Stimulated activated CD8-positive, alpha-beta memory T cell treated with anti-CD3 and anti-CD28 coated beads, Interleukin-12 subunit alpha, Interleukin-12 subunit beta, amount 100 ng/mL, for 4 hours (primary cell): ENCODE data around the gene AHNAK.
"Not testable (repeated sequence)": the region's sequence is repeated elsewhere in the genome, so short reads cannot be mapped to it uniquely, and the experiment has no call there.

Source experiments
- DNase-seq: peaks from one replicate; pipeline ENCODE4 v3.0.0-alpha.2; 2020; ENCODE audit warnings: low read depth

AHNAK gene

DNA sequence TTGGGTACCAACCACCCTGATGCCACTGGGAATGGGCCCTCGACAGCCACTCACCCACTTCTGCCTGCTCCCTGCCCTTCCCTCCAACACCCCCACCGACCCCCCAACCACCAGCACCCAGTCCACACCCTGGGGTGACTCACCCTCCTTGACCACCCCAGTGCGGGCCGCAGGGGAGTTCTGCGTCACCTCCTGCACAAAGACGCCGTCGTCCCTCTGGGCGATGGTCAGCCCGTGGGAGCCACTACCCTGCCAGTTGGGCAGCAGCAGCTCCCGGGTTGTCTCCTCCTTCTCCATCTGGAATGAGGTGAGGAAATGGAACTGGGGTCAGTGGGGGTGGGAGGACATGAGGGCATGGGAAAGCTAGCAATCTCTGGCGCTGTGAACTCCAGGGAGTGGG lies 10.8 kb downstream of the AHNAK start:
- DNase-seq, result no peak

DNA sequence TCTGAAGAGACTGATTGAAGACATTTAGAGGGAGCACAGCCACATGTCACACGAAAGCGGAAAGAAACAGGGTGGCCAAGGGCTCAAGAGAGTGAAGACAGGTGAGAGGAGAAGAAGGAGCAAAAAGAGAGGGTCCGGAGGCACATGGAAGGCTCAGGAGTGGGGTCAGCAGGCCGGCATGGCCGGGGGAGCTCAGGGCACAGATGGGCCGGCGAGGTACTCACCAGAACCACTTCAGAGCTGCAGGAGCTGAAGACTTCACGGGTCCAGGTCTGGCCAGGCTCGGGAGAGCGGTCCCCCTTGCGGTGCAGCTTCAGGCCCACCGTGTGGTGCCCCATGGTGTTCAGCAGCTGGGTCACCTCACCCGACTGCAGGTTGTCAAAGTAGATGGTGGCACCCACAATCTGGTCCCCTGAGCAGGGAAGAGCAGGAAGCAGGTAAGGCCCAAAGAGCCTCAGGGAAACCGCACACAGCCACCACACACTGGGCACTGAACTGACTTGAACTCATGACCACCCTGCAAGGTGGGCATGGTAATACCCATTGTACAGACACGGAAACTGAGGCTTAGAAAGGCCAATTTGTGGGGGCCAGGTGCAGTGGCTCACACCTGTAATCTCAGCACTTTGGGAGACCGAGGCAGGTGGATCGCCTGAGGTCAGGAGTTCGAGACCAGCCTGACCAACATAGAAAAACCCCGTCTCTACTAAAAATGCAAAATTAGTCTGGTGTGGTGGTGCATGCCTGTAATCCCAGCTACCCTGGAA lies 11.6 kb downstream of the AHNAK start:
- DNase-seq, result no peak

DNA sequence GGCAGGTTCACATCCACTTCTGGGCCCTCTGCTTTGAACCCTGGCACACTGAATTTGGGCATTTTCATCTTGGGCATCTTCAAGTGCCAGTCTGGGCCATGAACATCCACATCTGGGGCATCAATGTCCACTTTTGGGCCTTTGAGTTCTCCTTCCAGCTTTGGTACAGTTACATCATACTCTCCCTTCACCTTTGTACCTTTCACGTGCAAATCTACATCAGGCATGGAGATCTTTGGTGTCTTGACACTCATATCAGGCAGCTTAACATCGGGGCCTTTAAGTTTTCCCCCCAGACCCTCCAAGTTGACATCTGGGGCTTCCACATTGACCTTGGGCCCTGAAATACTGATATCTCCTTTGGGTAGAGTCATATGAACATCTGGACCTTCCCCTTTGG lies 14.5 kb downstream of the AHNAK start:
- no peak for DNase-seq

DNA sequence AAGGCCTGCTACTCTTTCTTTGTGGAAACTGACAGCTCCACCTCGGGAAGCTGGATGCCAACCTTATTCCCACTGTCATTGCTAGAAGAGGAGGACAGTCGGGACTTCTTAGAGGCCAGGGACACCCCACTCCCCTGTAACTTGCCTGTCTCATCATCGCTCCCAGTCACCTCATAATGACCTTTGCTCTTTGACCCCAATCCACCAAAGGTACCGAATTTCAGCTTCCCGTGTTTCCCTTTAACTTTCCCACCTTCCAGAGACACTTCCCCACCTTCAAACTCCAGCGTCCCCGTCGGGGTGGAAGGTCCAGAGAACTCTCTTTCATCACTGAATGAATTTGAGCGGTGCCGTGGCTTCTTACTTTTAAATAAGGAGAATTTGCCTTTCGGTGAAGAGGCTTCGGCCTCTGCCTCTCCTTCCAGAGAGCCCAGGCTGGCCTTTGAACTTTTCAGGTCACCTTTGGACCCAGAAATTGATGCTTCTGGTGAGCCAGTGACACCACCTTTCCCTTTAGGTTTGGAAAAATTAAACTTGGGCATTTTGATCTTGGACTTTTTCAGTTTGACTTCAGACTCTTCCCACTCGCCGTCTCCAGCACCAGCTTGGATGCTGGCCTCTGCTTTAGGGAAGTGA lies 29.8 kb downstream of the AHNAK start:
- no peak for DNase-seq

DNA sequence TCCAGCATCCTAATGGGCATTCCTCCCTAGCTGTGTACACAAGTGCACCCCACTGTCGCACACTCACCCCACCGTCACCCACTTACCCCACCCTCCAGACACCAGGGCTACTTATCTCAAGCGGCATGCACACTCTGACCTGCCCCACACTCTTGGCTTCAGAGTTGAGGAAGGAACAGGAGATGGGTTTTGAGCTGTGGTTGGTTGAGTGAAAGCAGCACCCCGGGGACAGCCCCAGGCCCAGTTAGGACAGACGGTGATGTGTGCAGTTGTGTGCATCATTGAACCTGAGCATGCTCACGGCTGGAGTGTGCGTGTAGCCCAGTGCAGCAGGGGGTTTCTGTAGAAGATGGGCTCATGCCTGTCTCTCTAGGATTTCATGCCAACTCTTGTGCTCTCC lies 32.5 kb downstream of the AHNAK start:
- no peak for DNase-seq

DNA sequence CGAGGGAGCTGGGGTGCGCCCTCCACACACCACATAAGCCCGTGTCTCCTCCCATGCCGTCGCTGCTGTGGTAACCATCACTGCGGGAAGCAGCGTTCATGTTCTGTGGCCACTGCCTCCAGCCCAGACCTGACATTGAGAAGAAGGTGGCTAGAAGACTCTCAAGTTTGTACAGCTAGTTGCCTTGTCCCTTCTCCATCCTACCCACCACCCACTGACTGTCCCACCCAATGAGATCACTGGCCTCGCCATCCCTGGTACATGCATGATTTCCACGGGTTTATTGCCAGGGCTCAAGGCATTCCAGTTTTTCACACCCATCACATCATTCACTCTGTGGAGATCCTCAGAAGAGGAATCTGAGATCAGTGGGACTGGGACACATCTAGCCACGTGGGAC lies 33.0 kb downstream of the AHNAK start:
- DNase-seq, result no peak

DNA sequence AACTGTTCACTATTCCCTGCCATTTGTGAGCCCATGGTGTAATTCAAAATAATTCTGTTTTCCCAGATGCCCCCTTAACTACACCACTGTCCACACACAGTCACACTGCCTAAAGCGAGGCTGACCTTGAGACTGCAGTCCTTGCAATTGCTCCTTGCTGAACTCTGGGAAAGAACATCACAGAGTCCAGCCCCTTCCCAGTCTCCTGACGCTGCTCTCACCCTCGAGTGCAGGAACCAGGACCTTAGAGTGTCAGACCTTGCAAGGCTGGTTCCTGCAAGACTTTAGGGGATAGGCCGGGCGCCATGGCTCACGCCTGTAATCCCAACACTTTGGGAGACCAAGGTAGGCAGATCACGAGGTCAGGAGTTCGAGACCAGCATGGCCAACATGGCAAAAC lies 33.6 kb downstream of the AHNAK start:
- DNase-seq, result no peak

DNA sequence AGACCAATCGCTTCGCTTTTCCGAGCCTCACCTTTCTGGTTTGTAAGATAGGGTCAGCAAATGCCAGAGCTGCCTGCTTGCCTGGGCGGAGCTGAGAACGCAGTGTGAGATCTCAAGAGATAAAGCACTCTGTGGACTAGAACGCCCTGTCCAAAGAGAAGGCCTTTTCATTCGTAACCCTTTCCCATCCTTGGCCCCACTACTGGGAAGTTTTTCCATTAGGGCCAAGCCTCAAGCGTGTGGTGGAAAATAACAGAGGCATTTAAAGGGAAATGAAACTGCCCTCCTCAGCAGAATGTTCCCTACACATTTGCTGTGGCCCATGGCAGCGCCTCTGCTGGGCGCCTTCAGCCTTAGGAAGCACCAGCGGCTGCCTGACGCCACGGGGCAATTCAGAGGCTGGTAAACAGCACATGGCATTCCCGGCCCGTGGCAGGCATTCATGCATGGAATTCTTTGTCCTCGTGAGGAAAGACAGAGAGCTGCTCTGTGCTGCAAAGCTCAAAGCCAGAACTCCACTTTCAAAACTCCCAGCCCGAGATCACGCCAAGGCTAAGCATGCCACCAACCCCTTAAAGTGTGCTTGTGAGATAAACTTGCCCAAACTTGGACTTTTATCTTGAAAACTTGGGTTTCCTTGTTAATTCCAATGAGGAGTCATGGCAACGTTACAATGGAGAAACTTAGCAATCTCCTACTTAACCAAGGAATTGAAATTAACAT lies 38.1 kb downstream of the AHNAK start:
- no peak for DNase-seq

DNA sequence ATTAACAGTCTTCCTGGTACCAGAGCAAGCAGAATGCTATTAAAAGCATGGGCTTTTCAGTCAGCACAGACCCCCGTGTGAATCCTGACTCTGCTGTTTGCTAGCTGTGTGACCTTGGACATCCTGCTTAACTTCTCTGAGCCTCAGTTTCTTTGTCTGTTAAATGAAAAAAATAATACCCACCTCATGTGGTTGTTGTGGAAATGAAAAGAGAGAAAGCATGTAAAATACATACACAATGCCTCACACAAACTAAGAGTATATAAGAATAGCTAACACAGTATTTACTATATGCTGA lies 39.5 kb downstream of the AHNAK start:
- DNase-seq, result no peak

DNA sequence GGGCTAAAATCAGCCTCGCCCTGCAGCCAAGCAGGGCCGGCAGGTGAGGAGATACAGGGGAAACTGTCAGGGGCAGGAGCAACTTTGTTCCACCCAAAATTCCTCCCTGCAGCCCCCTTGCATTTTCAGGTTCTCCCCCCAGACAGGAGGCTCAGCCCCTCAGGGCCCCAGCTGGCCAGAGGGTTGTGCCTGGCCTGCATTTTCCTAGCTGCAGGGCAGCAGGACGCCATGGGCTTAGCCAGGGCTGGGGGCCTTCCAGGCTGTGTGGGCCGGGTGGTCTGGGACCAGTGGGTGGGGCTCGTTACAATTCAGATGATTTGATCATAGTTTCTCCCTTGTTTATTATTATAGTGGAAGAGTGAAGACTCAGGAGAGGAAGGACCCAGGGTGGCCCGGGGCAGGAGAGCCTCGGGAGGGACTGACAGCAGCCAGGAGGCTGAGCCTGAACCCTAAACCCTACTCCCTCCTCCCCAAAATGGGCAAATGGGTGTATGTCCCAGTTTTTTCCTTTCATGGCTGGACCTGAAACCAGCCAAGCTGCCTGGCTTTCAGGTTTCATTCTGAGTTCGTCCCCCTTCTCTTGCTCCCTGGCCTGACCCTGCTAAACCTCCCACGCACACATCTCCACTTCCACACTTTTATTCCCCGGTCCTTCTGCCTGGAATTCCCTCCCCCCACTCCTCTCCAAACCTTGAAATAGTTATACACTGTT lies 40.0 kb downstream of the AHNAK start:
- DNase-seq, result no peak

DNA sequence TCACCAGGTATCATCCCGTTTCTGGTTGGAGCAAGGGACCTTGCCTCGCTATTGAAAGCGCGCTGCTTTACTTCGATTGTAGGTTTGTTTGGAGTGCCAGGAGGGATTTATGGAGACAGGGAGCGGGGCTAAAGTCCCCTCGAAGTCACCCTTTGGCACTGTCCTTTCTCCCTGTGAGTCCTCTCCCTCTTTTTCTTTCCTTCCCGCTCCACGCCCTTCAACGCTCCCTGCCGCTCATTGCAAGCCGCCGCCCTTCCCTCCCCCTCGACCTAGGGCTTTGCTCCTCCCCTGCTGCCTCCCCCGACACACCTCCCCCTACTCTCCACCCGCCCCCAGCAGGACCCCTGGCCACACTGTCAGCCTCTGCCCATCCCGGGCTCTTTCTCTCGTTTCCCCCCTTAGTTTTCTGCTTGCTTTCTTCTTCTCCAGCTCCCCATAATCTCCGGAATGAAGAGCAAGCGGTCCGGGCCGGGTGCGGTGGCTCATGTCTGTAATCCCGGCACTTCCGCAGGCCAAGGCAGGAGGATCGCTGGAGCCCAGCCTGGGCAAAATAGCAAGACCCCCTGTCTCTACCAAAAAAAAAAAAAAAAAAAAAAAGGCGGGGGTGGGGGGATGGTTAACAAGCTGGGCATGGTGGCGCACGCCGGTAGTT lies 41.0 kb downstream of the AHNAK start:
- no peak for DNase-seq

DNA sequence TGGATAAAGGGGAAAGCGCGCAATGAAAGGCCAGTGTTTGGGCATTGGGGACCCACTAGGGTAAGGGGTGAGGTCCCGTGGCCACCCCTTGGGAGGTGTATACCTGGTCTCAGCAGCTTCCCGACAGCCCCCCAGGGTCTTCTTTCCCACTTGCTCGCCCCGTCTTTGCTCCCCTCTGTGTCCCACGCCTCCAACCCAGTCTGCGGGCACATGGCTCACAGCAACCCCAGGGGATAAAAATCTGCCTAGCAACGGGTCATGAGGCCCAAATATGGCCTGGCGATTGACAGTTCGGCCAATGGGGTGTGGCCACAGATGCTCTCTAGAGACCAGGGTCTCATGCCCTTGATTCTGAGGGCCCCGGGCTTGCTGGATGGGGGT lies 41.6 kb downstream of the AHNAK start:
- DNase-seq, result no peak

DNA sequence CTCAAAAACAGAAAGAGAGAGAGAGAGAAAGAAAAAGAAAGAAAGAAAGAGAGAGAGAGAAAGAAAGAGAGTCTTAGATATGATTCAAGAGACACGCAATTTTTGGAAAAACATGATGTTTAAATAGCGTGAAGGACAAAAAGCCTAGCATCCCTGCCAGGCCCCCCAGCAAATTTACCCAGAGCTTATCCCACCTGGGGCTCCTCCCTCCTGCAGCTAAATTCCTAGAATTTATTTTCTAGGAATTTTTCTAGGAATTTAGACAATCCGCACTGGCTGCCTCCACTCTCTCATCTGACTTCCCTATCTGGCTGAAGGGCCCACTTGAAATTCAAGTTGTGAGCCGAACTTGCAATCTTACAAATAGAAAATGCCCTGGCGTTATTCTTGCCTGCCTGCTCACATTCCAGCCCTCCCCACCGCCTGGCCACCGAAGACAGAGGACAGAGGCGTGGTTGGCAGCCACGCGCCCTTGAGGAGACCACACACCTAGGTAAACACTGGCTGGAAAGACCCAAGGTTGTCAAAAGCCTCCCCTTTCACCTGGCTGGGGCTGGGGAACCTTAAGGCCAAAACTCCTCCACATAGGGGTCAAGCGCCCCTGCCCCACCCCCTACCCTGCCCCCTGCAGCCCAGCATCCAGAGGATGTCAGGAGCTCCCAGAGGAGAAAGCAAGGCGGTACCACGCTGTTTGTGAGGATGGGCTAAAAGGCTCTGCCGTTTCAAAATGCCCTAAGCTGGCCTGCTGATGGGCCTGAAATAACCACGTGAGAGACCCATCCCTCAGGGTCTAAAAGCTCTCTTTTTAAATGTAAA lies 42.2 kb downstream of the AHNAK start:
- DNase-seq, result no peak

DNA sequence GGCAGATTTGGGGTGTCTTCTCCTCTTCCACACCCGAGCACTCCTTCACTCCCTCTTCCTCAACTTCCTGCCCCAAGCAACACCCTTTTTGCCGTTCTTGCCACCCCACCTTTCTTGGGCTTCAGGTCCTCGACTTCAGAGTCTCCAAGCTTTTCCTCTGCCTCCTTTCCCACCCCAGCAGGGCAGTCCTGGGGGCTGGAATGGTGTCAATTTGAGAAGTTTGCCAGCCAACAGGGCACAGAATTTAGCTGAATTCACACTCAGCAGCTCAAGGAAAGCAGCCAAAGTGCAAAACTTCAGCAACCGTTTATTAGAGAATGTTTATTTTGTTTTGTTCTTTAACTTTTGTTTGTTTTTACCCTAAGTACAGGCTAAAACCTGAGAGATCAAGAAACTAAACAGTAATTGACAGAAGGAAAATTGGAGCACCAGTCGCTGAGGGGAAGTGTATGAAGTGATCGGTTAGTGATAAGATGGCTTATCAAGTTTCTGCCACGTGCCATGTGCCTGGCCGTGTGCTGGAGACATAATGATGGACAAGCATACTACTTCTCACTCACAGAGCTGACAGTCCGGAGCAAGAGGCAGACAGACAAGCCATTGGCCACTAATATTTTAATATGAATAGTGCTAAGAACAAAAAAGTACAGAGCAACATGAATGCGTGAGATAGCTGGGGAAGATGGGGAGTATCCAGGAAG lies 44.4 kb downstream of the AHNAK start:
- no peak for DNase-seq

DNA sequence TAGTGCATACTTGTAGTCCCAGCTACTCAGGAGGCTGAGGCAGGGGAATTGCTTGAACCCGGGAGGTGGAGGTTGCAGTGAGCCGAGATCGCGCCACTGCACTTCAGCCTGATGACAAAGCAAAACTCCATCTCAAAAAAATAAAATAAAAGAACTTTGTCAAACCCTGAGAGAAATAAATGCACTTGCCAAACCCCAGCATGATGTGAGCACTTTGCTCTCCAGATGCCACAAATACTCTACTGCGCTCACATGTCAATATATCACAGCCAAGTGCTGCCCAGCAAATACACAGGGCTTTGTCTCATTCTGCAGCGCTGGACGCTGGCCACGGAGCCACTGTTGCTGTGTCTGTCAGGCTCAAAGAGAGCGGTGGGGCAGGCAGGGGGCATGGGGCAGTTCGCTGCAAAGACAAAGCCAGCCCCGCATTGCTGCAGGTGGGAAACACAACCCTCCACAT lies 45.1 kb downstream of the AHNAK start:
- DNase-seq, result no peak

DNA sequence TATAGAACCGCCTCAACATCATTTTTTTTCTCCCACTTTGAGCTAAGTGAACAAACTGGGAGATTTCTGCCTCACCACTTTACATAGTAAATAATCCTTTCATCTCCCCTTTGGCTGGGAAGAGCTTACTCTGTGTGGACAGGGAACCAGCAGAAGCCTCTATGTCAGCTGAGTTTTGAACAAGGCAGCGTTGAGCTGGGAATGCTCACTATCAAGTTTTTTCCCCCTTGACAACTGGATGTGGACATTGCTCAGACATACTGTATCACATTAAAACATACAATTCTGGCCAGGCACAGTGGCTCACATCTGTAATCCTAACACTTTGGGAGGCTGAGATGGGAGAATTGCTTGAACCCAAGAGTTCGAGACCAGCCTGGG lies 46.0 kb downstream of the AHNAK start:
- no peak for DNase-seq

DNA sequence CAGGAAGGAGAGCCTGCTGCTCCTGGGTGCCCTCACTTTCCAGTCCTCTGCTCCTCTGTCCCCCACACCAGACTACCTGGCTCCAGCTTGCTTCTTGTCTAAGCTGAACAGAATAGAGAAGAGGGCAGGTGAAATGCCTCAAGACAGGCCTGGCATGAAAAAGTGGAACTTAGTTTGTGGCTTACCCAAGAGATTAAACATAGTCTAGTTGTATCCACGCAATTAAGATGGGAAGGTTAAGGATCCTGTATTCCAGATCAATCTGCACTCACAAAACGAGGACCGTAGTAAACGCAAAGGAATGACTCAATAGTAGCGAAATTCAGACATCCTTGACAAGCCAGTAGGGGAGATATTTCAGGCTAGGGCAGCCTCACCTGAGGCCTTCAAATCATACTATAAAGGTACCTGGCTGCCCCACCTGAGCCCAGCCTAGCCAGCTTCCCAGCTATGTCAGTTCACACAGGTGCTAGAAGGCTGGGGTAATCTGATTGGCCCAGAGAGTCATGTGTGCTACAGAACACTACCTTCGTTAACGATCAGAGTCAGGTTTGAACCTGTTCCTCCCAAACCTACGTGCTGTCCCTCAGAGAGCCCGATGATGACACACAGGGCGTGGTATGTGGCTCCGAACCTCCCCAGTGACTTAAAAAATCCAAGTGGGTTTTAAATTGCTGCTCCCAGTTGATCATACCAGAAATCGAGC lies 46.5 kb downstream of the AHNAK start:
- DNase-seq, result no peak

DNA sequence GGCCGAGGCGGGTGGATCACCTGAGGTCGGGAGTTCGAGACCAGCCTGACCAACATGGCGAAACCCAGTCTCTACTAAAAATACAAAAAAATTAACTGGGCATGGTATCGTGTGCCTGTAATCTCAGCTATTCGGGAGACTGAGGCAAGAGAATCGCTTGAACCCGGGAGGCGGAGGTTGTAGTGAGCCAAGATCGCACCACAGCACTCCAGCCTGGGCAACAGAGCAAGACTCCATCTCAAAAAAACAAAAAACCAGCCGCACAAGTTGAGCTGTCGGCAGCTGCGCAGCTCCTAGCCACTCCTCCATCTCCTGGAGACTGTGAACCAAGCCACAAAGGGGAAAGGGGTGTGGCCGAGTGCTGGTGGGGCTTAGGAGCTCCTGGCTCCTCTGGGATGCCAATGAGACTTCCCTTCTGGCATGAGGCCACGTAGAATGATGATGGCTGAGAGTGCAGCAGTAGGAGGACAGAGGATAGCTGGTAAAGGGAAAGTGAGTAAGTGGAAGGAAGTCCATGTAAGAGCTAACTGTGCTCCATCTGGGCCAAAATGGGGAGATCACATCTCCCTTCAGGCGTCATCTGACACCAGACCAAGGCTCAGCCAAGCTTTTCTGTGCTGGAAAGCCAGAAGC lies 47.2 kb downstream of the AHNAK start:
- not testable (repeated sequence) for DNase-seq

DNA sequence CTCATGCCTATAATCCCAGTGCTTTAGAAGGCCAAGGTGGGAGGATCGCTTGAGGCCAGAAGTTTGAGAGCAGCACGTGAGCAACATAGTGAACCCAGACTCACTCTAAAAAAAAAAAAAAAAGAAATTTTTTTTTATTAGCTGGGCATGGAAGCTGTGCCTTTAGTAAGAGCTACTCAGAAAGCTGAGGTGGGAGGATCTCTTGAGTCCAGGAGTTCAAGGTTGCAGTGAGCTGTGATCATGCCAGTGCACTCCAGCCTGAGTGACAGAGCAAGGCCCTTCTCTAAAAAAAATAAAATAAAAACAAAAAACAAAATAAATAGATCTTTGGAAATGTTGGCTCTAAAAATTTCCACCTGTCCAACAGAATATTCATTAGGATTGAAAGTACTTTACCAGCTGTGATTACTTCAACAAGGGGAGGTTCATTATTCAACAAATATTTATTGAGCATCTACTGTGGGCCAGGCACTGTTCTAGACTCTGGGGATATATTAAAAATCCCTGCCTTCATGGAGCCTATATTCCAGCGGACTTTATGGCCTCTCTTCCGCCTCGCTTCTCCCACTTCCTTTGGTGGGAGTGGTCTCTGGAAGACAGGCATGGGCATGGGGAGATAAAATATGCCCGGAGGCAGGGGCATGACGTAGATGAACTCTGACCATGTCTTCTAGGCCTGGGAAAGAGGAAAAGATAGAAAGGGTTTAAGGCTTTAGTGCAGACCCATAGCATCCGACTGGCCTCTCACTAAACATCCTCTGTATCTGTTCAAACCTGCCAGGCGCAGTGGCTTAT lies 47.9 kb downstream of the AHNAK start:
- DNase-seq, result no peak
